K562 (cell line): ENCODE results near the gene CEP44. TPM values are rescaled to one million over a fixed set of nuclear protein-coding genes. Genes with fewer than 3 reads are reported as not detected.

Experiments used
- ATF1 ChIP-seq, 2 experiments: fragments of 450-650 bp in 1 of 2; IDR thresholded peaks; 2 replicates each; pipeline ENCODE4 v1.6.1; 2016; ENCODE audit warnings: missing compliant biosample characterization in 1 of 2, missing genetic modification characterization in 1 of 2
- CBFA2T3 ChIP-seq: fragments of 450-650 bp; IDR thresholded peaks from 2 replicates; pipeline ENCODE4 v1.6.1; 2017
- ELF2 ChIP-seq: fragments of 250-450 bp; sonication (Bioruptor Pico); IDR thresholded peaks from 2 replicates; pipeline ENCODE4 v1.5.0; 2021; ENCODE audit warnings: mild to moderate bottlenecking
- FOXK2 ChIP-seq, 2 experiments: fragments of 450-650 bp; IDR thresholded peaks in 1 of 2; conservative IDR thresholded peaks in 1 of 2; 2 replicates each; pipeline ENCODE4 v1.6.1; 2016; ENCODE audit warnings: low read depth in 2 of 2, mild to moderate bottlenecking in 1 of 2
- GTF3C2 ChIP-seq: IDR thresholded peaks from 3 replicates; pipeline ENCODE4 v1.6.1; 2011; ENCODE audit warnings: borderline replicate concordance, mild to moderate bottlenecking, moderate library complexity; ENCODE audit not compliant: insufficient read length; ENCODE audit errors: extremely low read depth
- HDAC1 ChIP-seq, 2 experiments: fragments of 450-650 bp; IDR thresholded peaks; 2 replicates each; pipeline ENCODE4 v1.6.1; 2016 to 2017; ENCODE audit warnings: inconsistent platforms in 1 of 2, mild to moderate bottlenecking in 1 of 2, moderate library complexity in 1 of 2
- KAT8 ChIP-seq: fragments of 450-650 bp; IDR thresholded peaks from 2 replicates; pipeline ENCODE4 v1.6.1; 2016; ENCODE audit warnings: low read depth, mild to moderate bottlenecking
- SOX6 ChIP-seq: fragments of 450-650 bp; IDR thresholded peaks from 2 replicates; pipeline ENCODE4 v1.6.1; 2014; ENCODE audit warnings: mild to moderate bottlenecking
- TRIM25 ChIP-seq: fragments of 450-650 bp; IDR thresholded peaks from 2 replicates; pipeline ENCODE4 v1.7.0; 2016; ENCODE audit warnings: borderline replicate concordance
- ZBTB40 ChIP-seq, 2 experiments: fragments of 450-650 bp in 1 of 2; sonication (generic) in 1 of 2; formaldehyde crosslinking in 1 of 2; IDR thresholded peaks; 2 replicates each; pipeline versions ENCODE4 v1.7.1 to v1.9.0; 2016 to 2022; ENCODE audit warnings: inconsistent platforms in 1 of 2, mild to moderate bottlenecking in 1 of 2, missing genetic modification reagents in 1 of 2
- ZNF408 ChIP-seq: fragments of 250-450 bp; sonication (Bioruptor Pico); IDR thresholded peaks from 2 replicates; pipeline ENCODE4 v1.4.0; 2020; ENCODE audit warnings: low read depth, mild to moderate bottlenecking, moderate library complexity
- polyA plus RNA-seq, 8 experiments: library from polyadenylated mRNA; depleted of rRNA in 4 of 8; stranded (reverse) in 5 of 8; unstranded in 3 of 8; fragments of >200 nt; fragmentation: Nextera tagmentation in 2 of 8; fragmentation: Illumina TruSeq in 1 of 8; extraction: Ambion mirVana in 2 of 8; extraction: Trizol in 1 of 8; gene quantifications; 2 replicates each; pipeline versions ENCODE4 v1.2.1 to v1.2.3, GENCODE V29; 2011 to 2014; ENCODE audit warnings: inconsistent platforms in 1 of 8, missing spikeins in 1 of 8
- total RNA-seq, 7 experiments: library from RNA; depleted of rRNA in 6 of 7; stranded (reverse); fragments of >200 nt in 6 of 7; fragmentation: Illumina TruSeq in 2 of 7; extraction: Trizol in 2 of 7; gene quantifications; 2 replicates each; pipeline versions ENCODE4 v1.2.1 to v1.2.3, GENCODE V29; 2011 to 2021; ENCODE audit warnings: low replicate concordance in 1 of 7

Gene CEP44
- total and polyA plus RNA-seq, 9 of the 15 experiments (the other 6 are each of a cell fraction or from before 2014, with no cell fraction given) = 19.6 to 45.0 (median 24.4) TPM

DNA sequence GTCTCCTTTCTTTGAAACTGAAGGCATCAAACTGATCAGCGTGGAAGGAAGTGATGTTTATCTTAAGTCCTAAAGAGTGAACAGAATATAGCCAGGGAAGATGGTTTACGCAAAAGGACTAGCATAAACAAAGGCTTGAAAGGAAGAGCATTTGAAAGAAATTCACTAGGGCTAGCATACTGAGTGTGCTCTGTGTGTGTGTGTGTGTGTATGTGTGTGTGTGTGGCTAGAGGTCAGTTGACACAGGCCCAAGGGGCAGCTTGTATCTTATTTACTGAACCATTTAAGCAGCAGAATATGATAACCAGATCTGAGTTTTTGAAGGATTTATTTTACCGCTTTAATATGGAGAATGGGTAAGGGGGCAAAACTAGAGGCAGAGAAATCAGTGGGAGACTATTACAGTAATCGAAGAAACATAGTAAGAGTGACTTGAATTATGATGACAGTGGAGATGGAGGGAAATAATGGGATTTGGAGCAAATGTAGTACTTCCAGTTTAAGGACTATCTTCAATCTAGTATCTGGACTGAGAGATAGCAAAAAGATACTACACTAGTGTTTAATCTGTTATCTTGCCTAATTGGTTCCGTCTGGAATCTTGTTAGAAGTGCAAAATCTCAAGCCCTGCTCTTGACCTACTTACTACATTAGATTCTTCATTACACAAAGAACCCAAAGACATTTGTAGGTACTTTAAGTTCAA lies 36.9 kb downstream of the CEP44 start (continued):
- TF ChIP-seq FOXK2 (conservative IDR thresholded peaks at IDR 0.05 in 1 of 2, IDR thresholded peaks at IDR 0.05 in 1 of 2; ENCODE audit: low read depth in 2 of 2) (peak; percentile 43 to 54; a peak in 2 of 4 replicates), ZBTB40 (IDR thresholded peaks at IDR 0.05) (no peak), ZBTB40 (CRISPR knock-in tag; IDR thresholded peaks at IDR 0.05) (no peak), SOX6 (peak; percentile 29; the same call in 1 of the 2 replicates), ATF1 (CRISPR knock-in tag; IDR thresholded peaks at IDR 0.05) (no peak), ATF1 (tag; IDR thresholded peaks at IDR 0.05) (0 out of 2 replicates have a peak, but pooled peaks have one; percentile 22), ELF2 (0 out of 2 replicates have a peak, but pooled peaks have one; percentile 19), KAT8 (no peak), HDAC1 (IDR thresholded peaks at IDR 0.05) (peak in 1 of 2 experiments; percentile 56; a peak in 1 of 4 replicates), GTF3C2 (no peak), TRIM25 (no peak), ZNF408 (CRISPR knock-in tag) (no peak), CBFA2T3 (peak; percentile 63)
